Osteoblast (primary cell): ENCODE results near the gene ADK. TPM values are rescaled to one million over a fixed set of nuclear protein-coding genes. Genes with fewer than 3 reads are reported as not detected.

Source experiments
- DNase-seq: peaks from one replicate; pipeline ENCODE4 v3.0.0; 2011; ENCODE audit warnings: low spot score, mixed read lengths; ENCODE audit not compliant: insufficient read length; ENCODE audit errors: missing footprints
- H2AFZ ChIP-seq: 2 replicates; pipeline ENCODE4 v1.6.0; 2011; ENCODE audit warnings: mild to moderate bottlenecking, low read length
- H3K27ac ChIP-seq: 2 replicates; pipeline ENCODE4 v1.5.1; 2011; ENCODE audit warnings: mild to moderate bottlenecking, low read depth, low read length, moderate library complexity
- H3K27me3 ChIP-seq: 2 replicates; pipeline ENCODE4 v1.6.0; 2012; ENCODE audit warnings: mild to moderate bottlenecking, control low read depth, inconsistent platforms, low read length, moderate library complexity; ENCODE audit not compliant: insufficient read depth
- H3K36me3 ChIP-seq: 2 replicates; pipeline ENCODE4 v1.5.1; 2011; ENCODE audit warnings: mild to moderate bottlenecking, low read length, control low read depth, moderate library complexity; ENCODE audit not compliant: insufficient read depth
- H3K4me1 ChIP-seq: 2 replicates; pipeline ENCODE4 v1.5.1; 2011; ENCODE audit warnings: mild to moderate bottlenecking, low read length, control low read depth, moderate library complexity; ENCODE audit not compliant: insufficient read depth
- H3K4me2 ChIP-seq: 2 replicates; pipeline ENCODE4 v1.6.0; 2011; ENCODE audit warnings: mild to moderate bottlenecking, low read length; ENCODE audit not compliant: insufficient read depth
- H3K4me3 ChIP-seq: fragments of 200-600 bp; sonication (generic); 3 replicates; pipeline ENCODE4 v1.5.1; 2012; ENCODE audit warnings: mild to moderate bottlenecking, low read length, inconsistent platforms; ENCODE audit not compliant: insufficient read depth
- H3K79me2 ChIP-seq: 2 replicates; pipeline ENCODE4 v1.6.0; 2012; ENCODE audit warnings: mild to moderate bottlenecking, low read length, control low read depth, inconsistent platforms; ENCODE audit not compliant: insufficient read depth
- H3K9me3 ChIP-seq: 2 replicates; pipeline ENCODE4 v1.5.1; 2011; ENCODE audit warnings: low read depth, low read length, control low read depth
- H4K20me1 ChIP-seq: 2 replicates; pipeline ENCODE4 v1.6.0; 2012; ENCODE audit warnings: mild to moderate bottlenecking, low read length, control low read depth; ENCODE audit not compliant: insufficient read depth
- CTCF ChIP-seq: IDR thresholded peaks from 2 replicates; pipeline ENCODE4 v1.5.1; 2011; ENCODE audit warnings: mild to moderate bottlenecking, low read depth, low read length, moderate library complexity; ENCODE audit errors: extremely low read depth
- total RNA-seq: library from RNA; depleted of rRNA; stranded (reverse); fragments of >200 nt; gene quantifications from 2 replicates; pipeline ENCODE4 v1.2.3, GENCODE V29; 2012

The ADK gene
- total RNA-seq, 1 donor: 34.0 TPM

DNA sequence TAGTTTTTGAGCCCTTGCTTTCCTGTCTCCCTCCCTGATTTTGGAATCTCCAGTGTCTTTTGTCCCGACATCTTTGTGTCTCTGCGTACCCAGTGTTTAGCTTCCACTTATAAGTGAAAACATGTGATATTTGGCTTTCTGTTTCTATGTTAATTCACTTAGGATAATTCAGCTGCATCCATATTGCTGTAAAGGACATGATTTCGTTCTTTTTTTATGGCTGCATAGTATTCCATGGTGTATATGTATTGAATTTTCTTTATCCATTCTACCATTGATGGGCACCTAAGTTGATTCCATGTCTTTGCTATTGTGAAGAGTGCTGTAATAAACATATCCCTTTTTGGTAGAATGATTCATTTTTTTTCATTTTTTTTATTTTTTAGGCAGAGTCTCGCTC lies 48.3 kb downstream of the ADK start:
- no peak overlapping the region for H2AFZ ChIP-seq
- no peaks in the 10 kb centered on the region for H3K27me3 ChIP-seq
- H3K27ac ChIP-seq: no peak overlapping the region
- H3K4me2 ChIP-seq: no peak overlapping the region
- H3K9me3 ChIP-seq: no peaks in the 10 kb centered on the region
- H3K36me3 ChIP-seq: no peaks in the 10 kb centered on the region
- no peak overlapping the region for H3K4me3 ChIP-seq
- TF ChIP-seq CTCF: no peak
- H4K20me1 ChIP-seq: peaks cover 31% of the 10 kb centered on the region
- H3K79me2 ChIP-seq: peaks cover 49% of the 10 kb centered on the region
- peaks cover 14% of the 10 kb centered on the region for H3K4me1 ChIP-seq
- DNase-seq: no peak

- peaks cover 11% of the 10 kb centered on the region for H4K20me1 ChIP-seq
- H2AFZ ChIP-seq: no peak overlapping the region
- TF ChIP-seq CTCF: no peak
- no peaks in the 10 kb centered on the region for H3K9me3 ChIP-seq
- H3K27me3 ChIP-seq: no peaks in the 10 kb centered on the region
- H3K4me2 ChIP-seq: no peak overlapping the region
- no peak overlapping the region for H3K4me3 ChIP-seq
- no peak for DNase-seq
- no peaks in the 10 kb centered on the region for H3K4me1 ChIP-seq
- no peak overlapping the region for H3K27ac ChIP-seq
- peaks cover 41% of the 10 kb centered on the region for H3K79me2 ChIP-seq
- H3K36me3 ChIP-seq: no peaks in the 10 kb centered on the region
Measured at GRCh38 chr10:74202356-74202755, 51.3 kb downstream of the ADK start.

DNA sequence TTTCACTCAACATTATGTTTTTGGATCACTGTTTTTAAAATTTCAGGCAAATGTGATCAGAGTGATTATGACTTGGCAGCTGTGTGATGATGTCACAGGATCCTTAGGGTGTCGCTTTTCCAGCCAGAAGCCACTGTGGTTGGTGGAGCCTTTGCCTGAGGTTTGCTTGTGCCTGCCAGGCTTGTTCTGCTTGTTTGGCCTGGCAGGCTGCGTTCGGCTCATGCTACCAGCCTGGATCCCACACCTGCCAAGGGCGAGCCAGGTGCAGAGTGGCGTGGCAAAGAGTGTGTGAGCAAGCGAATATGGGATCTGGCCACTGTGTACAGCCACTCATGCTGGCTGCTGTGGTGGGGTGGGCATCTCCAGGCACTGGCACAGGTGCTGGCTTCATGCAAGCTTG lies 55.7 kb downstream of the ADK start:
- no peaks in the 10 kb centered on the region for H3K9me3 ChIP-seq
- no peak overlapping the region for H2AFZ ChIP-seq
- no peak for TF ChIP-seq CTCF
- H3K27ac ChIP-seq: no peak overlapping the region
- H3K79me2 ChIP-seq: peaks cover 33% of the 10 kb centered on the region
- no peaks in the 10 kb centered on the region for H3K27me3 ChIP-seq
- peaks cover 6% of the 10 kb centered on the region for H4K20me1 ChIP-seq
- no peak overlapping the region for H3K4me3 ChIP-seq
- no peaks in the 10 kb centered on the region for H3K36me3 ChIP-seq
- H3K4me2 ChIP-seq: no peak overlapping the region
- H3K4me1 ChIP-seq: no peaks in the 10 kb centered on the region
- no peak for DNase-seq

- H3K27me3 ChIP-seq: no peaks in the 10 kb centered on the region
- no peaks in the 10 kb centered on the region for H3K9me3 ChIP-seq
- no peak overlapping the region for H3K4me3 ChIP-seq
- DNase-seq: no peak
- no peak overlapping the region for H2AFZ ChIP-seq
- no peak overlapping the region for H3K4me2 ChIP-seq
- no peak overlapping the region for H3K27ac ChIP-seq
- H4K20me1 ChIP-seq: peaks cover 6% of the 10 kb centered on the region
- TF ChIP-seq CTCF: no peak
- peaks cover 36% of the 10 kb centered on the region for H3K79me2 ChIP-seq
- no peaks in the 10 kb centered on the region for H3K4me1 ChIP-seq
- no peaks in the 10 kb centered on the region for H3K36me3 ChIP-seq
Measured at GRCh38 chr10:74207691-74208480, 56.9 kb downstream of the ADK start.
